Measurements from ENCODE around the gene GET3. TPM values are rescaled to one million over a fixed set of nuclear protein-coding genes. Genes with fewer than 3 reads are reported as not detected.

GET3 gene
- total and polyA plus RNA-seq, 2 of the 4 experiments (the other 2 are of a cell fraction), result 129 to 152 TPM

GRCh38 chr19:12767150-12767549 lies 29.9 kb downstream of the GET3 start:
- BruUV-seq (replicated peaks), result no TSS peak
- Histone ChIP-seq H3K4me2 (ENCODE audit: low read depth, low read length) (no peak overlapping the region), H2BK15ac (ENCODE audit: low read depth, low read length) (no peak overlapping the region), H2AK5ac (ENCODE audit: low read depth, low read length) (no peak overlapping the region), H3K4me3 (ENCODE audit: insufficient read depth, low read depth, low read length) (no peak overlapping the region), H4K8ac (ENCODE audit: low read depth in 2 of 2, low read length in 2 of 2) (no peak overlapping the region), H3K27me3 (ENCODE audit: control insufficient read depth, insufficient read depth, low read length) (no peaks in the 10 kb centered on the region), H3K36me3 (ENCODE audit: control insufficient read depth, insufficient read depth, low read length) (peaks cover 9% of the 10 kb centered on the region), H3K9ac (ENCODE audit: low read depth, low read length) (no peak overlapping the region), H3K23ac (ENCODE audit: low read depth, low read length) (no peak overlapping the region), H4K91ac (ENCODE audit: insufficient read depth, low read depth, low read length) (no peak overlapping the region), H3K4ac (ENCODE audit: low read depth, low read length) (no peak overlapping the region), H3K56ac (ENCODE audit: extremely low read depth, insufficient read depth, low read length) (no peak overlapping the region), H4K5ac (ENCODE audit: low read depth, low read length) (no peak overlapping the region), H2AFZ (replicated peaks; ENCODE audit: low read length, poor library complexity) (no peak overlapping the region), H2BK5ac (ENCODE audit: low read depth, low read length, poor library complexity, severe bottlenecking) (no peak overlapping the region), H3K14ac (replicated peaks; ENCODE audit: low read depth, low read length) (no peak overlapping the region), H2BK20ac (ENCODE audit: low read depth, low read length) (no peak overlapping the region), H3K27ac (ENCODE audit: insufficient read depth, low read length) (no peak overlapping the region), H3K18ac (ENCODE audit: low read depth, low read length) (no peak overlapping the region), H3K9me3 (ENCODE audit: control insufficient read depth, insufficient read depth, low read length) (no peaks in the 10 kb centered on the region), H3K9me1 (ENCODE audit: insufficient read depth, low read length) (no peaks in the 10 kb centered on the region), H3K4me1 (ENCODE audit: control insufficient read depth, insufficient read depth, low read length) (no peaks in the 10 kb centered on the region), H2AK9ac (replicated peaks; ENCODE audit: low read depth, low read length, poor library complexity) (no peak overlapping the region), H3K79me1 (ENCODE audit: low read depth in 1 of 2, low read length in 2 of 2) (no peaks in the 10 kb centered on the region), H4K20me1 (ENCODE audit: insufficient read depth, low read length) (peaks cover 5% of the 10 kb centered on the region; the same call in 1 of the 2 replicates), H2BK120ac (ENCODE audit: low read depth, low read length) (no peak overlapping the region)
- intact Hi-C loops (cut with micrococcal nuclease), result loop anchor here (2.0 kb wide), 1 partner anchor 80 kb away; no protein-coding TSS in a partner anchor
- in situ Hi-C loops (cut with MboI; ENCODE audit: low sequenced_read_pairs), result loop anchor here (5.0 kb wide), 1 partner anchor 35 kb away; the partner anchor contains the start of genes PRDX2 and THSD8
- dilution Hi-C loops (cut with HindIII; ENCODE audit: low sequenced_read_pairs, unreplicated experiment), result no loop called here
- ChIA-PET CTCF (interaction anchor here (1.3 to 2.5 kb wide), 2 partner anchors 10 to 80 kb away, joined by 11 to 35 read pairs; no protein-coding TSS in a partner anchor), POLR2A (ENCODE audit: unreplicated experiment) (no interaction called here)
- no peak for TF ChIP-seq CTCF (conservative IDR thresholded peaks at IDR 0.05; ENCODE audit: low read depth, low read length)
- no peak for DNase-seq
- no peak for ATAC-seq (ENCODE audit: low read depth)
- WGBS, 2 experiments (ENCODE audit: extremely low coverage in 2 of 2, insufficient read length in 1 of 2), result 90% methylated on average over 4 of the region's 11 CpGs; no CpG with 5 or more reads in 1 of the 2 experiments
